Ramos (cell line): ENCODE measurements around the gene KRTAP12-3.
"Not testable (repeated sequence)": the region's sequence is repeated elsewhere in the genome, so short reads cannot be mapped to it uniquely, and the experiment has no call there.

Experiments used
- in situ Hi-C: fragments of 300-500 bp; cut with MboI; formaldehyde crosslinking; loops from one replicate; pipeline ENCODE4 v1.14.3; 2022; ENCODE audit warnings: low sequenced_read_pairs; ENCODE audit not compliant: unreplicated experiment

Gene KRTAP12-3

DNA sequence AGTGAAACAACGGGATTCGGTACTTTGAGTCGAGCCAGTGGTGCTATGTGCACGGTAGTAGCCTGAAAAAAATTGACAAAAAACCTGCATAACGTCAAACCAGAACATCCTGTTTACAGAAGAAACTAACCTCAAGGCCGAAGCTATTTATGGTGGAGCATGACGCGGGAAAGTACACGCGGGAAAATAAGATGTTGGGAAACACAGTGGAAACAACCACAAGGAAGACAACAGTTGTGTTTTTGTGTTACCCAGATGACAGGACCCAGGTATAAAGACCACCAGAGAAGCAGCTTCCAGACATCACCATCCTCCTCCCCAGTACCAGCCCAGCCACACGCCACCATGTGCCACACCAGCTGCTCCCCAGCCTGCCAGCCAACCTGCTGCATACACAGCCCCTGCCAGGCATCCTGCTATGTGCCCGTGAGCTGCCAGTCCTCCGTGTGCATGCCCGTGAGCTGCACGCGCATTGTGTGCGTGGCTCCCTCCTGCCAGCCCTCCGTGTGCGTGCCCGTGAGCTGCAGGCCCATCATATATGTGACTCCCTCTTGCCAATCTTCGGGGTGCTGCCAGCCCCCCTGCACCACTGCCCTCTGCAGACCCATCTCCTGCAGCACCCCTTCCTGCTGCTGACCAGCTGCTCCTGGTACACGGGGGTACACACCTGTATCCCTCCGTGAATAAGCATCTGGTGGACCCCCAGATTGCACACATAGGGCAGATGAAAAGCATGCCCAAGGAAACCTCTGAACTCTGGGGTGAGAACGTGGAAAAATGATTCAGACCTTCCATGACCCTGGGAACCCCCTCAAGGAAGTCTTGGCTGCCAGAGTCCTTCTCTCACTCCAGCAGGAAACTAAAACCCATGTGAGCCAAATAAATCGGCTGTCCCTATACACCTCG, at the start of gene KRTAP12-3:
Gene KRTAP12-3, plus strand, starts transcription at position 298 of the 906 bp plus-strand sequence. Its CDS starts 48 bp downstream, at position 346.
- in situ Hi-C loops = no loop called here

- in situ Hi-C loops = no loop called here
Observed at GRCh38 chr21:44609193-44609592, 48.5 kb upstream of the KRTAP12-3 start.

GRCh38 chr21:44610157-44610843, 47.4 kb upstream of the KRTAP12-3 start:
- in situ Hi-C loops = not testable (repeated sequence)

GRCh38 chr21:44611551-44611950, 46.2 kb upstream of the KRTAP12-3 start:
- in situ Hi-C loops = no loop called here

- in situ Hi-C loops = no loop called here
Observed at GRCh38 chr21:44612029-44612486, 45.7 kb upstream of the KRTAP12-3 start, which contains the start of gene KRTAP10-8. TSS of gene KRTAP10-8 (plus strand) at chr21:44612079. CDS start at chr21:44612101, 22 bp downstream.

DNA sequence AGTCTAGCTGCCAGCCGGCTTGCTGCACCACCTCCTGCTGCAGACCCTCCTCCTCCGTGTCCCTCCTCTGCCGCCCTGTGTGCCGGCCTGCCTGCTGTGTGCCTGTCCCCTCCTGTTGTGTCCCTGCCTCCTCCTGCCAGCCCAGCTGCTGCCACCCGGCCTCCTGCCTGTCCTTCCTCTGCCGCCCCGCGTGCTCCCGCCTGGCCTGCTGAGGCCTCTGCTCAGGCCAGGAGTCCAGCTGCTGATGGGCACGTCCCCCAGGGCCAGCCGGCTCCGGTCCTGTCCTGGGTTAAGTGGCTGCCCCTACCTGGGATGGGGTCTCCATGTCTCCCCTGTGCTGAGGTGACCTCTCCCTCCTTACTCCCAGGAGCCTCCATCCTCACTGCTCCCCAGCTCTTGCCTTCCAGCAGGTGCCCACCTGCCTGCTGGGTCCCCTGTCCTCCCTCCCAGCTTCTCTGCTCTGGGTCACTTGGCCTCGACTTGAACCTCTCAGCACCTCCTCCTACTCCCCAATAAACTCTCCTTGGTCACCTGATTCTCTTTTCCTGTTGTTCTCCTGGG, 45.0 kb upstream of the KRTAP12-3 start:
- in situ Hi-C loops = no loop called here

DNA sequence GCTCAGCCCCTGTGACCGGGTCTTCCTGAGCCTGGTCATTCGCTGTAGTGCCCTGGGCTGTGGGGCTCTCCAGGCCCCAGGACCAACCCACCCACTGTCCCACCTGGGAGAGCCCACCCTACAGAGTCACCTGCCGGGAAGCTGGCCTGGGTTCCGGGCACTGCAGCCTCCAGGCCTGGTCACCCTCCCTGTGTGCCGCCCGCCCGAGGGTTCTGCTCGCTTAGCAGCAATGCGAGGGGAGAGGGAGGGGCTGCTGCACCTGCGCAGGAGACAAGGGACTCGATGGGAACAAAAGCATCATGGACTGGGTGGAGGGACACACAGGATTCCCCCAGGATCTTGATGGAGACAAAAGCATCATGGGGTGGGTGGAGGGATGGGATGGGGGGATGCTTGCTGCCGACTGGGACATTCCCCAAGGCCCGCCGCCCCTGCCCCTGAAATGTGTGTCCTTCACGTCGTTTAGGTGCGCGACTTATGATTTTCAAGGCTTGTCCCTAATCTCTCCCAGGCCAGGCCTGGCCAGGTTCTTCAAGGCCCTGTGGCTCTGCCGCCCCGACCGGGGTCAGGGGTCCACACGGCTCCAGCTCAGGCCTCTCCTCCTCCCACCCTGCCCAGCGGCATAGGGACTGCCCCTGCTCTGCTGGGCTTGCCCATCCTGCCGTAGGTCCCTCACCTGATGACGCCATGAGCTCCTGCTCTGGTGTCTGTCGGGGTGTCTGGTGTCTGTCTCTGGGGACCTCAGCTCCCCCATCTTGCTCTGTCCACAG, 44.2 kb upstream of the KRTAP12-3 start:
- in situ Hi-C loops = no loop called here

GRCh38 chr21:44614161-44614631, 43.5 kb upstream of the KRTAP12-3 start:
- in situ Hi-C loops = no loop called here

- in situ Hi-C loops = no loop called here
Observed at GRCh38 chr21:44614961-44615391, 42.8 kb upstream of the KRTAP12-3 start.

- in situ Hi-C loops = no loop called here
Observed at GRCh38 chr21:44615466-44615865, 42.3 kb upstream of the KRTAP12-3 start.

GRCh38 chr21:44615911-44616590, 41.7 kb upstream of the KRTAP12-3 start:
- in situ Hi-C loops = no loop called here

- in situ Hi-C loops = no loop called here
Observed at GRCh38 chr21:44616591-44616926, 41.2 kb upstream of the KRTAP12-3 start.

- in situ Hi-C loops = no loop called here
Observed at GRCh38 chr21:44617071-44617501, 40.6 kb upstream of the KRTAP12-3 start.

GRCh38 chr21:44618504-44618903, 39.2 kb upstream of the KRTAP12-3 start:
- in situ Hi-C loops = no loop called here

DNA sequence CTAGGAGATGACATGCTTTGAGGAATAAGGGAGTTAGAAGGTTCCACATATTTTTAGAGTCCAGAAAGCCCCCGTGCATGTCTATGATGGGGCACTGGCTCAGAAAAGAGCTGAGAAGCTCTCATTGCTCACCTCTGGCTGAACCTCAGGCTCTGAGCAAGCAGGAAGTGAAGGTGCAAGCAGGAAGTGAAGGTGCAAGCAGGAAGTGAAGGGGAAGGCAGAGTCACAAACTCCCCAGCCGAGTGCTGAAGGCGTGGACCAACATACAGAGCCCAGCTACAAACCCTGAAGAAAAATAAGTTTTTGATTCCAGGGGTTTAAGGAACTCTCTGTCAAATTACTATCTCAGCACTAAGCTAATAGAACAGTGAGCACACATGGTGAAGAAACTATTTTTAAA, 38.8 kb upstream of the KRTAP12-3 start:
- in situ Hi-C loops = no loop called here

GRCh38 chr21:44619886-44620285, 37.8 kb upstream of the KRTAP12-3 start:
- in situ Hi-C loops = no loop called here

DNA sequence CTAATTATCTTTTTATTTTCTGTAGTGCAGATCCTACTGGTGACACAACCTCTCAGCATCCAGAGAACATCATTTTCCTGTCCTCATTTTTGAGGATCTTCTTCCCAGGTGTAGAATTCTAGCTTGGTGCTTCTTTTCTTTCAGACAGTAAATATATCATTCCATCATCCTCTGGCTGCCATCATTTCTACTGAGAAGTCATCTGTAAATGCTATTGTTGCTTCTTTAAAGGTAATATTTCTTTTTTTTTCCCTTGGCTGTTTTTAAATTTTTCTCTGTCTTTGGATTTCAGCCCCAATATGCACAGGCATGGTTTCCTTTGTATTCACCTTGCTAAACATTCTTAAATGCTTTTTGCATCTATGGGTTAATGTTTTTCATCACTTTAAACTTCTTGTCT, 34.2 kb upstream of the KRTAP12-3 start:
- in situ Hi-C loops = no loop called here

GRCh38 chr21:44625756-44626155, 32.0 kb upstream of the KRTAP12-3 start:
- in situ Hi-C loops = no loop called here

- in situ Hi-C loops = no loop called here
Observed at GRCh38 chr21:44626262-44626661, 31.5 kb upstream of the KRTAP12-3 start.
